Effector memory CD8-positive, alpha-beta T cell (primary cell): ENCODE data around the gene STK26.

Experiments
- ATAC-seq: fragments of 150-1000 bp; cut with Tn5 transposase; replicated peaks from 2 replicates; pipeline ENCODE4 v1.10.0; 2021; ENCODE audit warnings: mild to moderate bottlenecking, moderate library complexity
- DNase-seq, 3 experiments: peaks; one replicate each; pipeline ENCODE4 v3.0.0; 2021
- H3K27ac Mint-ChIP-seq, 2 donors: one replicate each; pipeline ENCODE4 v1.8.0; 2022; ENCODE audit warnings: mild to moderate bottlenecking in 2 of 2, mixed read lengths in 2 of 2, moderate library complexity in 2 of 2
- H3K27me3 Mint-ChIP-seq, 2 donors: one replicate each; pipeline ENCODE4 v1.8.0; 2022; ENCODE audit warnings: mixed read lengths in 2 of 2
- H3K36me3 Mint-ChIP-seq: one replicate; pipeline ENCODE4 v1.8.0; 2022; ENCODE audit warnings: mild to moderate bottlenecking, moderate library complexity, mixed read lengths; ENCODE audit not compliant: insufficient read depth
- H3K4me1 Mint-ChIP-seq, 2 donors: one replicate each; pipeline ENCODE4 v1.8.0; 2022; ENCODE audit warnings: low read depth in 2 of 2, mixed read lengths in 2 of 2
- H3K4me3 Mint-ChIP-seq, 2 donors: one replicate each; pipeline ENCODE4 v1.8.0; 2022; ENCODE audit warnings: mild to moderate bottlenecking in 2 of 2, mixed read lengths in 2 of 2, moderate library complexity in 2 of 2
- H3K9me3 Mint-ChIP-seq, 2 donors: one replicate each; pipeline ENCODE4 v1.8.0; 2022; ENCODE audit warnings: mixed read lengths in 2 of 2

STK26 gene

DNA sequence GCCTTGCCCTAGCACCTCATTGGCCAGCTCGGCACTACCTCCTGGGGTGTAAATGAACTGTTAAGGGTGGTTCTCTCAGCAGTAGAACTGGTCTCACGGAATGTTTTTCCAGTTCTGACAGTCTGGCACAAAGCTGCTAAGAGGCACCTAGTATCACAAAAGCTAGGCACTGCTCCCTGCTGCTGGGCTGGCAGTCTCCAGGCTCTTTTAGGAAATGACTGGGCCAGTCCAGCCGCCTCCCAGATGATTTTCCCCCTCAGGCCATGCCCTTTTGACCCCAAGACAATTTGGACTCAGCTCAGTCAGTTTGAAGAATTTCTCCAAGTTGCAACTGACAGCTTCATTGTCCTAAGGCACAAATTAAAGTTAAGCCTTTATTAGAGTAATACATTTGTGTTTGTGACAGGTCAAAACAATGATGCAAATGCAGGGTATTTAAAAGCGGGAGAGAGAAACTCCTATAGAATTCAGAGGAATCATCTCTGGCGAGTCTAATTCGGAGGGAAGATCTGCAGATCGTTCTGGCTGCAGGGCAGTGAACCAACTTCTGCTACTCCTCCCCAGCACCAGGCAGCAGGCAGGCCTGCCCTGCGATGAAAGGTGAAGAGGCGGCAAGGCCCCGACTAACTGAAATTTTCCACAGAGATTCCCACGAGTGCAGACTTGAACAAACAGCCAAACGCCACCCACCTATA lies 96.9 kb downstream of the STK26 start:
- H3K4me1 Mint-ChIP-seq = no peaks in the 10 kb centered on the region
- no peaks in the 10 kb centered on the region for H3K27me3 Mint-ChIP-seq
- H3K9me3 Mint-ChIP-seq = no peaks in the 10 kb centered on the region
- H3K27ac Mint-ChIP-seq = no peak overlapping the region
- H3K36me3 Mint-ChIP-seq = no peaks in the 10 kb centered on the region
- no peak overlapping the region for H3K4me3 Mint-ChIP-seq
- no peak for DNase-seq
- no peak for ATAC-seq

DNA sequence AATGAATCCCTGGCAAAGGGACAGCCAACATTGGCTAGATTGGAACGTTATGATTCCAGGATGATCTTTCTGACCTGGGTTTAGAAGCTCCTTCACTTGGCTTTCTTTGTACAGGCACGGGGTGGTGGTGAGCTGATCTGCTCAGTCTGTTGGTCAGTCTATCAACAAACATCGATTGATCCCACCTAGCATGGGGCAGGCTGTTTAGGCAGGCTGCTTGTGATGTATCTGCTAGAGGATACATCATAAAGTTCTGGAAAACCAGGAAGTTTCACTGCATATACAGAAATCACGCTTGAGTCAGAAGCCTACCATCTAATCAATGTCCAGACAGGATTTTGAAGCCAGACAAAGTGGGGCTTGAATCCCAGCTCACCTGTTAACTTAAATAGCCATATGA lies 97.8 kb downstream of the STK26 start:
- H3K9me3 Mint-ChIP-seq = no peaks in the 10 kb centered on the region
- DNase-seq (no peak), ATAC-seq (no peak)
- H3K4me3 Mint-ChIP-seq = no peak overlapping the region
- no peaks in the 10 kb centered on the region for H3K4me1 Mint-ChIP-seq
- H3K27ac Mint-ChIP-seq = no peak overlapping the region
- H3K36me3 Mint-ChIP-seq = no peaks in the 10 kb centered on the region
- H3K27me3 Mint-ChIP-seq = no peaks in the 10 kb centered on the region
